ENCODE data around the gene TSC2. TPM values are rescaled to one million over a fixed set of nuclear protein-coding genes. Genes with fewer than 3 reads are reported as not detected.
"Not testable (repeated sequence)": the region's sequence is repeated elsewhere in the genome, so short reads cannot be mapped to it uniquely, and the experiment has no call there.

The TSC2 gene
- total RNA-seq, 4 donors from 2014 or later = 88.3 to 206 (median 127) TPM

GRCh38 chr16:2124694-2125444, 77.1 kb downstream of the TSC2 start:
- H3K27me3 ChIP-seq; intact Hi-C loops (cut with DNase I; ENCODE audit: low total_unique reads); H3K36me3 ChIP-seq; H3K9me3 ChIP-seq: not testable (repeated sequence)
- peak; percentile 54 for DNase-seq
- 42% methylated on average over 25 of the region's 37 CpGs; no CpG with 5 or more reads in 1 of the 2 donors for WGBS, 2 donors (ENCODE audit: low coverage in 1 of 2)
- in situ Hi-C loops (cut with MboI; ENCODE audit: low pct_ligation_motif_present in 1 of 4, low pct_unique_long_range_greater_than_20kb in 1 of 4, low sequenced_read_pairs in 3 of 4) = loop anchor here in 1 of 4 donors (25.0 kb wide), 1 partner anchor 113 kb away; the partner anchor contains the start of genes NPW and ZNF598
- peak overlapping the region; percentile 2 to 39 (median 17) for H3K4me3 ChIP-seq
- H3K27ac ChIP-seq = peak overlapping the region; percentile 92 to 98 (median 94)
- TF ChIP-seq EP300 (IDR thresholded peaks at IDR 0.05; ENCODE audit: low read depth) = peak; percentile 9
- TF ChIP-seq POLR2AphosphoS5 (IDR thresholded peaks at IDR 0.05) = peak in 2 of 3 donors; percentile 15 to 19
- H3K4me1 ChIP-seq = peaks cover 24 to 83% (median 56%) of the 10 kb centered on the region in 4 donors

DNA sequence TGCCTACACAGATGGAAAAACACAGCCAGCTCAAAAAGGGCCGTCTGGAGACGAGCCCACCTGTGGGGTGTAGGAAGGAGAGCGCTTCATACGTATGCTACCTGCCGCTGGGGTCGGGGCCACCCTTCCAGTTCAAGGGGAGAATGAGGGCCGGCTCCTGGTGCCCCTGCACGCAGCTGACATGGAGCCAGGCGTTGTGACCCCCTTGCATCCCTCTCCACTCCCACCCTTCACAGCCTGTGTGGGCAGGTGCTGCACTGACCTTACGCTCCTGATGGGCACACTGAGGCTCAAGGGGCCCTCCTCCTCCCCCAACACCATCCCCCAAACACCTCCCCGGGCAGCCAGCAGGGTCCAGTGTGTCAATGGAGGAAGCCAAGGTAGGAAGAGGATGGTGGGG, 77.8 kb downstream of the TSC2 start:
- intact Hi-C loops (cut with DNase I; ENCODE audit: low total_unique reads); H3K27me3 ChIP-seq; H3K9me3 ChIP-seq; DNase-seq; H3K36me3 ChIP-seq: not testable (repeated sequence)
- WGBS, 2 donors (ENCODE audit: low coverage in 1 of 2) = 50% methylated on average over 11 of the region's 11 CpGs; no CpG with 5 or more reads in 1 of the 2 donors
- in situ Hi-C loops (cut with MboI; ENCODE audit: low pct_ligation_motif_present in 1 of 4, low pct_unique_long_range_greater_than_20kb in 1 of 4, low sequenced_read_pairs in 3 of 4) = loop anchor here in 1 of 4 donors (25.0 kb wide), 1 partner anchor 113 kb away; the partner anchor contains the start of genes NPW and ZNF598
- Histone ChIP-seq H3K27ac (peak overlapping the region; percentile 92 to 98 (median 94)), H3K4me1 (peaks cover 24 to 86% (median 57%) of the 10 kb centered on the region in 4 donors), H3K4me3 (peak overlapping the region in 2 of 4 donors; percentile 18 to 39)

GRCh38 chr16:2126161-2126743, 78.5 kb downstream of the TSC2 start:
- peaks cover 24 to 83% (median 57%) of the 10 kb centered on the region in 4 donors for H3K4me1 ChIP-seq
- peak in 2 of 3 donors; percentile 52 to 66 for TF ChIP-seq POLR2AphosphoS5 (IDR thresholded peaks at IDR 0.05)
- 45% methylated on average over 15 of the region's 21 CpGs; no CpG with 5 or more reads in 1 of the 2 donors for WGBS, 2 donors (ENCODE audit: low coverage in 1 of 2)
- H3K4me3 ChIP-seq; intact Hi-C loops (cut with DNase I; ENCODE audit: low total_unique reads); H3K9me3 ChIP-seq; H3K27me3 ChIP-seq; H3K36me3 ChIP-seq: not testable (repeated sequence)
- peak; percentile 22 for DNase-seq
- H3K27ac ChIP-seq = peak overlapping the region; percentile 92 to 98 (median 94)
- in situ Hi-C loops (cut with MboI; ENCODE audit: low pct_ligation_motif_present in 1 of 4, low pct_unique_long_range_greater_than_20kb in 1 of 4, low sequenced_read_pairs in 3 of 4) = loop anchor here in 1 of 4 donors (25.0 kb wide), 1 partner anchor 114 kb away; the partner anchor contains the start of genes NPW and ZNF598

- 90% methylated on average over 28 of the region's 31 CpGs; no CpG with 5 or more reads in 1 of the 2 donors for WGBS, 2 donors (ENCODE audit: low coverage in 1 of 2)
- TF ChIP-seq EP300 (IDR thresholded peaks at IDR 0.05; ENCODE audit: low read depth) (peak; percentile 79), POLR2AphosphoS5 (IDR thresholded peaks at IDR 0.05) (peak in 2 of 3 donors; percentile 6 to 32)
- H3K4me1 ChIP-seq = peaks cover 24 to 82% (median 57%) of the 10 kb centered on the region in 4 donors
- intact Hi-C loops (cut with DNase I; ENCODE audit: low total_unique reads); H3K27me3 ChIP-seq; H3K9me3 ChIP-seq; H3K36me3 ChIP-seq: not testable (repeated sequence)
- H3K27ac ChIP-seq = peak overlapping the region; percentile 92 to 98 (median 94)
- in situ Hi-C loops (cut with MboI; ENCODE audit: low pct_ligation_motif_present in 1 of 4, low pct_unique_long_range_greater_than_20kb in 1 of 4, low sequenced_read_pairs in 3 of 4) = loop anchor here in 1 of 4 donors (25.0 kb wide), 1 partner anchor 115 kb away; the partner anchor contains the start of genes NPW and ZNF598
- H3K4me3 ChIP-seq = peak overlapping the region in 1 of 4 donors; percentile 4
- DNase-seq = peak; percentile 19
These were observed 79.3 kb downstream of the TSC2 start for GRCh38 chr16:2126928-2127556.

GRCh38 chr16:2127630-2128280, 80.0 kb downstream of the TSC2 start:
- in situ Hi-C loops (cut with MboI; ENCODE audit: low pct_ligation_motif_present in 1 of 4, low pct_unique_long_range_greater_than_20kb in 1 of 4, low sequenced_read_pairs in 3 of 4) = loop anchor here in 1 of 4 donors (25.0 kb wide), 1 partner anchor 115 kb away; the partner anchor contains the start of genes NPW and ZNF598
- TF ChIP-seq POLR2A (IDR thresholded peaks at IDR 0.05) (peak; percentile 16), POLR2AphosphoS5 (IDR thresholded peaks at IDR 0.05) (peak; percentile 43 to 62 (median 58))
- peak; percentile 60 for DNase-seq
- H3K36me3 ChIP-seq; intact Hi-C loops (cut with DNase I; ENCODE audit: low total_unique reads); H3K27me3 ChIP-seq; H3K4me3 ChIP-seq; H3K9me3 ChIP-seq: not testable (repeated sequence)
- Histone ChIP-seq H3K4me1 (peaks cover 24 to 76% (median 52%) of the 10 kb centered on the region in 4 donors), H3K27ac (peak overlapping the region; percentile 92 to 98 (median 94))
- WGBS, 2 donors (ENCODE audit: low coverage in 1 of 2) = 71% methylated on average over 3 of the region's 3 CpGs; no CpG with 5 or more reads in 1 of the 2 donors

GRCh38 chr16:2129251-2129650, 81.5 kb downstream of the TSC2 start:
- H3K9me3 ChIP-seq; DNase-seq; H3K27me3 ChIP-seq; intact Hi-C loops (cut with DNase I; ENCODE audit: low total_unique reads); H3K4me3 ChIP-seq; H3K36me3 ChIP-seq: not testable (repeated sequence)
- Histone ChIP-seq H3K27ac (peak overlapping the region; percentile 84 to 92 (median 92)), H3K4me1 (peaks cover 24 to 69% (median 42%) of the 10 kb centered on the region in 4 donors)
- 41 to 80% methylated on average over 2 to 9 of the region's 11 CpGs for WGBS, 2 donors (ENCODE audit: low coverage in 1 of 2)
- in situ Hi-C loops (cut with MboI; ENCODE audit: low pct_ligation_motif_present in 1 of 4, low pct_unique_long_range_greater_than_20kb in 1 of 4, low sequenced_read_pairs in 3 of 4) = loop anchor here in 1 of 4 donors (25.0 kb wide), 1 partner anchor 117 kb away; the partner anchor contains the start of genes NPW and ZNF598

- Histone ChIP-seq H3K4me1 (peaks cover 16 to 62% (median 35%) of the 10 kb centered on the region in 4 donors), H3K27ac (peak overlapping the region; percentile 29 to 92 (median 92))
- H3K9me3 ChIP-seq; intact Hi-C loops (cut with DNase I; ENCODE audit: low total_unique reads); H3K36me3 ChIP-seq; H3K4me3 ChIP-seq; DNase-seq; H3K27me3 ChIP-seq: not testable (repeated sequence)
- 68% methylated on average over 22 of the region's 22 CpGs; no CpG with 5 or more reads in 1 of the 2 donors for WGBS, 2 donors (ENCODE audit: low coverage in 1 of 2)
- in situ Hi-C loops (cut with MboI; ENCODE audit: low pct_ligation_motif_present in 1 of 4, low pct_unique_long_range_greater_than_20kb in 1 of 4, low sequenced_read_pairs in 3 of 4) = loop anchor here in 1 of 4 donors (25.0 kb wide), 1 partner anchor 118 kb away; the partner anchor contains the start of genes NPW and ZNF598
These were observed 82.2 kb downstream of the TSC2 start for GRCh38 chr16:2129890-2130447.

- in situ Hi-C loops (cut with MboI; ENCODE audit: low pct_ligation_motif_present in 1 of 4, low pct_unique_long_range_greater_than_20kb in 1 of 4, low sequenced_read_pairs in 3 of 4) = loop anchor here in 1 of 4 donors (25.0 kb wide), 1 partner anchor 121 kb away; the partner anchor contains the start of genes NPW and ZNF598
- Histone ChIP-seq H3K4me1 (peaks cover 2 to 35% (median 8%) of the 10 kb centered on the region in 4 donors), H3K27ac (peak overlapping the region; percentile 55 to 78 (median 72)), H3K4me3 (peak overlapping the region in 1 of 4 donors; percentile 33)
- H3K9me3 ChIP-seq; intact Hi-C loops (cut with DNase I; ENCODE audit: low total_unique reads); DNase-seq; H3K36me3 ChIP-seq; H3K27me3 ChIP-seq: not testable (repeated sequence)
- 90% methylated on average over 3 of the region's 12 CpGs; no CpG with 5 or more reads in 1 of the 2 donors for WGBS, 2 donors (ENCODE audit: low coverage in 1 of 2)
These were observed 86.0 kb downstream of the TSC2 start for GRCh38 chr16:2133797-2134196.

All from transverse colon (tissue), 4 donors.